GM11168 (cell line): ENCODE results near the gene MDH1B.
"Not testable (repeated sequence)": the region's sequence is repeated elsewhere in the genome, so short reads cannot be mapped to it uniquely, and the experiment has no call there.

Experiments used
- in situ Hi-C: fragments of 300-500 bp; cut with MboI; formaldehyde crosslinking; loops from one replicate; pipeline ENCODE4 v1.12.0; 2022; ENCODE audit warnings: low sequenced_read_pairs; ENCODE audit not compliant: unreplicated experiment

The MDH1B gene

DNA sequence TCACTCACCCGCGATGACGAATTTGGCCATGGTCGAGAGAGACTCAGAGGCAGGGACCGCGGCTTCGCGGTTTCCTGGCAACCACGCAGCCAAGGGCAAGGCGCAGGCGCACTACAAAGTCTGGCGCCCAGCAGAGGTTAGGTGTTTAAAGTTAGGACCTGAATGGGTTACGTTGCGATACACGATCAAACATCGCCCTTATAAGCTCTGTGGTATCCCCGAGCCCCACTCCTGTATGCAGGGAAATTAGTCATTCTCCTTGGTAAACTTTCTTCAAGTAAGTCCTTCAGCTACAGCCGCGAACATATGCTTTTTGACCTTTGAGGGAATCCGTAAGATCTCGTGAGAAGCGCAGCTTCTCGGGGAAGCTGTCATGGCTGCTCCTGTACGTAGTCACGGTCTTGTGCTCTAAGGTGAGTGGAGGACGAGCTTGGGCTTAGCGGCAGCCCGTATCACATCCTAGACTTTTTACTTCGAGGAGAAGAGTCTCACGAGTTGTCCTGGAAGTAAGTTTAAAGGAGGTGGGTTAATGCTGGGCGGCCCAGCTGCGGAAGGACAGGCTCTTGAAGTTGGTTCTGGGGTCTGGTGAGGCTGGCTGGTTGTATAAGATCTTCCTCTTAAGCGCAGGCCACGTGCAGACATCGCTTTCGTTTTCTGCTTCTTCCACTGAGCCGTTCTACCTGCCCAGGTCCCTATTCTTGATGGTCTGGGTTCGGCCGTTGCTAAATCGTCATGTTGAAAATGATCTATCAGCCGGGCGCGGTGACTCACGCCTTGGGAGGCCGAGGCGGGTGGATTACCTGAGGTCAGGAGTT lies at the start of gene MDH1B, which contains the start of gene FASTKD2:
MDH1B (minus strand) TSS at position 87 of the 815 bp plus-strand sequence; CDS start at position 30, 57 bp downstream.
FASTKD2 (plus strand) TSS at position 365 of the 815 bp plus-strand sequence. CDS start 1,088 bp downstream, outside the sequence.
- in situ Hi-C loops: no loop called here

DNA sequence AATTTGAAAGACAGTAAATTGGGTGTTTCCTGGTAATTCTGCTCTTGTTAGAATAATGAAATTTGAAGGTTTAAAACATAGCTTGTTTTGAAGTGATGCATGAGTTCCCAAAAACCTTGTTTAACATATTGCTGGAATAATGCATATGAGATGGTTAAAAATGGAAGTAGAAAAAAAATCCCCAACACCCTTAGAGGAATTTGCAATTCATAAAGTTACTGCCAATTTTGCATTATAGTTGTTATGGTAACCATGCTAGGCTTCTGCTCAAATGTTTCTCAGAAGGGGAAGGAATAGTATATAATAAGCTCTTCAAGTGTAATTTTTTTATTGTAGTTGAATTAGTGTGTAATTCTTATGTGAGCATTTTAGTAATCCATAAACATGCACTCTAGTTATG lies 49.4 kb upstream of the MDH1B start:
- in situ Hi-C loops: no loop called here

DNA sequence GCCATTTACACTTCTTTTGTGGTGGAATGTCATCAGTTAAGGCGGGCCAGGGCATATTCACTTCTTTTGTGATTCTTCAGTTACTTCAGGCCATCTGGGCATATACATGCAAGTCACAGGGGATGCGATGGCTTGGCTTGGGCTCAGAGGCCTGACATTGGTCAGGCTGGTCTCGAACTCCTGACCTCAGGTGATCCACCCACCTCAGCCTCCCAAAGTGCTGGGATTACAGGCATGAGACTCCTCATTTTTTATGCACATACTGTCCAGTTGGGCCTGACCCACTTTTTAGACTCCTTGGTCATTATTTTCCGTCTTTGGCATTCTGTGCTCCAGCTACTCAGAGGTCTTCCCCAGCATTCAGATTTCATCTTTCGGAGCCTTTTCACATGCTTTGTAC lies 47.3 kb upstream of the MDH1B start:
- in situ Hi-C loops: not testable (repeated sequence)

DNA sequence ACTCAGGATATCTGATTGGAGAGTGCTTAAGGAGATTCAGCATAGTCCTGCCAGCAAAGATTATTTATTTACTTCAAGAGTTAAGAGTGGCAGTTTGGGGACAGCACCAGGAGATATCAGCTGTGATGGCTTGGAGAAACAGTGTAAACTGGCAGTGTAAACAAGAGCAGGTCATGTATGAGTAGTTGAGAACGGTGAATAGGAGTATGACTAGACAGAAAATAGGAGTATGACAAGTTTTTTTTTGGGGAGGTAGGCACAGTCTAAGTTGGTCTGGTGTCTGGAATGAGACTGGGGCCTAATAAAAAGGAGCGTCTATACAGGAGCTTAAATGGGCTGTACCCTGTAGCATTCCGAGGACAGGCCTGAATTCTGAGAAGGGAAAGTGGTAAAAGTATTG lies 42.5 kb upstream of the MDH1B start:
- in situ Hi-C loops: not testable (repeated sequence)

DNA sequence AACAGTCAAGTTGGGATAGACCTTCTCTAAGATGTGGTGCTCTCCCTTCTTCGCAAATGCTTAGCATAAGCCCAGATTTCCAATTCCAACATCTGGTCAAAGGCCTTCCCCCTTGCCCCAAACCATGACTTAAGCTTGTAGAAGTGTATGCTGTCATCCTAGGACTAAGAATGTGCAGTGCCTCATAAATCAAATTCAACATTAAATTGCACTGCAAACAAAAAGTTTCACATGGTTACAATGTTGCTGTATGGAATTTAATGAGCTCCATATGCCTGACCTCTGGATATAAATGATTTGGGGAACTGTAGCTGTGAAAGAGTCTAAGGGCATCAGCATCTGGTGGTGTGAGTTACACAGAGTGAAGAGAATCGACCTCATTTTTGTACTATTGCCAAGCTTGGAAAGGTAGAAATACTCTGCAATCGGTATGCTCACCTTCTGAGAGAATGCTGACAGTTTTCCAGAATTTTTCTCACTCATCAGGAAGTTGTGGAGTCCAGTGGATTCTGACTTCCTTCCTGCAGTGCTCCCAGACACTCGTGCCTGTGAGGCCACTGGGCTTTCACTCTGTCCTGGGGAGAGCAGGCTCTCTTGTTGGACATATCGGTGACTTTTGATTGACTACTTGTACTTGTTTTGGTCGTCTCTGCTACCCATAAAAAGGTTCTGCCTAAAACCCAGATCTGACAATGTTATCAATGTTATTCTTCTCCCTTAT lies 40.9 kb upstream of the MDH1B start:
- in situ Hi-C loops: no loop called here

DNA sequence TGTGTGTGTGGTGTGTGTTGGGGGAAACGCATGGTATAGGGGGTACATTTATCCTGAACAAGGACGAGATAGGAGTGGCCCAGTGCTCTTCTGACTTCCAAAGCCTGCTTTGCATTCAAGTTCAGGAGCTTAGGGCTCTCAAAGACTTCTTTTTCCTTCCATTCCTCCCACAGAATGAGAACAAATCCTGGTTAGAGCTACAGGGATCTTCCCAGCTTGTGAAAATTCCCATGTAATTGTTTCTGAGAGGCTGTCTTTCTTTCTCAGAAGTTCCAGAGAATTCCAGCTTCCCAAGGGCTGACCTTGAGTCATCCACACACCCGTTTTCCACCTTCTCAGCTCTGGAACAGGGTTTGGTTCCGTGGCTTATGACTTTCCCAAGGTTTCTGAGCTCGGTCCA lies 39.2 kb upstream of the MDH1B start:
- in situ Hi-C loops: loop anchor here (5.0 kb wide), 1 partner anchor 668 kb away; no protein-coding TSS in a partner anchor

DNA sequence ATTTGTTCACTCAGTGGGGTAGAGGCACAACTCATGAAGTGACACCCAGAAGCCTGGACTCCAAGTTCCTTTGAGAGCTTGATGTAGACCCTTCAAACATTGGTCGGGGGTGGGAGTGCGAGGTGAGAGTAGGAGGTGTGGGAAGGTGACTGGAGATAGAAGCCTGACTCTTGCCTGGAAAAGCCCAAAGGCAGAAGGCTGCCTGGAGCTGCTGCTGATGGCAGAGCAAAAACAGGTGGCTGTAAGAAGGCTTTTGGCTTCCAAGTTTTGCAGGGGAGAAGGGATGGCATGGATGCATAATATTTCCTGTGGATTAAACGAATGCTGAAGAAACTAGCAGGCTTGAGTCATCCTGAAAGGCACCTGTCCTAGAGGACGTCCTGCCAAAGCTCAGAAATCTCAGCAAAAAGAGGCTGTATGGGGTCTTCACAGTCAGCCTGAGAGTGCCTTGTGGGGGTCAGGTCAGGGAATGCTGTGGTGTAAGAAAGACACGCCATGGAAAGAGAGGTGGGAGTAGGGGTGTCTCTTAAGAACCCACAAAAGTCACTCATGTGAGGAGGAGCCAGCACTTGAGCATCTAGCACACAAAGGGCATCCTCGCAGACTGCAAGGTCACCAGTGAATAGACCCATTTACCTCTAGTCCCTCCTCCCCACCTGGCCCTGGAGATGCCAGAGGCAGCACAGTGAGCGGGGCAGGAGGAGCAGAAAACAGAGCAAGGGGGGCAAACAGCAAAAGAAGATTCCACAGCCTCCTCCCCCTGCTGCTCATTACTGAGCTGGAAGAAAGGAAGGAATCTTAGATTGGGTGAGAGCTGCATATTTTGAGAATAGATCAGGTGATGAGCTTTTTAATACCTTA lies 37.8 kb upstream of the MDH1B start:
- in situ Hi-C loops: loop anchor here (5.0 kb wide), 1 partner anchor 669 kb away; no protein-coding TSS in a partner anchor

DNA sequence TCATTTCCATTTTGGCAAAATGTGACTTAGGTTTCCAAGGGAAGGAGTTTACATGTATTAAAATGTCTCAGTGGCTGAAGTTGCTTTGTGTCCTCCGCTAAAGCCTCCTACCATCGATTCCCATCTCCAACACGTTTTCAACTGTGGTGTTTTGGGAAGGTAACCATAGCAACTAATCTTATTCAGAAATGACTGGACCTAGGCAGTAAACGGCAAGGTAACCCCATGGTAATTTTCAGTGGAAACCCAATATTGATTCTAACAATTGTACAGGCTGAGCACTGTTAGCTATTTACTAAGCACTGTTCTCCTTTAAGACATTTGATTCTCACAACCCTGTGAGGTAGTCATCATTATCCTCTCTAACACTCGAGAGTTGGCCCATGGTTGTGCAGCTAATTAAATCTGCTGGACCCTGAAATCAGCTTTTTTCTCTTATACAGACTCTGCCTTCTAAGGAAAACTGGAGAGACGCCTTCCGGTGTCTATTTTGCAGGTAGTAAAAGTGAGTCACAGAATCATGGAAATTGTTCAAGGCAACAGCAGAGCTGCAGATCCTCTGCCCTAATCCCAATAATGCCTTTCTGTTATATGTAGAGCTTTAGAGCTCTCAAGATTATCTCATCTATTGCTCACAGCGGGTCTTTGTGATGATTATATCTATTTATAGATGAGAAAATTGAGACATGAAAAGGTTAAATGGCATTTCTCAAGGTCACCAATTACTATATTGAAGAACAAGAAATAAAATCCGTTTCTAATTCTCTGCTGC lies 36.5 kb upstream of the MDH1B start:
- in situ Hi-C loops: loop anchor here (5.0 kb wide), 1 partner anchor 671 kb away; no protein-coding TSS in a partner anchor

DNA sequence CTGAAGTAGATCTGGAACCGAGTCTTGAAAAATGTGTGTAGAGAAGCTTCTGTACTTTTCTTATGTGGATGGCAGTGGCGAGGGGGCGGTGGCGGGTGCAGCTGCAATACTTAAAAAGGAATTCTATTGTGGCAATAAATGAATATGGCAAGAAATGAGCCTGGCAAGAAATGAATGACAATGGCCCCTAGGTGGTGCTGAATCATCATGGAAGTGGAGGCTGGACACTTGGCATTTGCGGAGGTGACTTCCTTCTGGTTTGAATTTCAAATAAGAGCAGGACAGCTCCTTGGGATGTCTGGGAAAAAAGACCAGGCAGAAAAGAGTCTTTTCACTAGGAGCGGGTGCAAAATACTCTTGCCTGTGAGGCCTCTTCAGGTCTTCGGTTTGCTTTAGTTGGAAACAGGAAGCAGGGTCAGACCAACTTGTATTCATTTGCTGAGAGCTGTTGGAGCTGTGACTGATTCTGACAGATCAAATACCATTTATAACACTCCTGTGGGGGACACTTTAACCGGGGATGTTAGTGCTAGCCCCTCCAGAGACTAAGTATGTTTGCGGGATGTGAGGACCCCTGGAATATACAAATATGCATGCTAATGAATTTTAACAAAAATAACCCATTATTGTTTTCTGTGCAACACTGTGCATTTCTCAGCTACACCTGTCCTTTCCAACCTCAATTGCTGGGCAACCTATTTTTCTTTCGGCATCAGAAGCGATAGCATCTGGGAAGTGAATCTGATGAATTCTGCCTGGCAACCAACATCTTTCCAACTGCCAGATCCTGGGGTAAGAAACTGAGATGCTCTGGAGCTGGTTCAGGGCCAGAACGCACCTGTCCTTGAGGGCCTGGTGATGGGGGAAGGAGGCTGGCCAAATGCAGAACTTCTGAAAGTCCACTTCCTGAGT lies 35.6 kb upstream of the MDH1B start:
- in situ Hi-C loops: loop anchor here (5.0 kb wide), 1 partner anchor 672 kb away; no protein-coding TSS in a partner anchor

DNA sequence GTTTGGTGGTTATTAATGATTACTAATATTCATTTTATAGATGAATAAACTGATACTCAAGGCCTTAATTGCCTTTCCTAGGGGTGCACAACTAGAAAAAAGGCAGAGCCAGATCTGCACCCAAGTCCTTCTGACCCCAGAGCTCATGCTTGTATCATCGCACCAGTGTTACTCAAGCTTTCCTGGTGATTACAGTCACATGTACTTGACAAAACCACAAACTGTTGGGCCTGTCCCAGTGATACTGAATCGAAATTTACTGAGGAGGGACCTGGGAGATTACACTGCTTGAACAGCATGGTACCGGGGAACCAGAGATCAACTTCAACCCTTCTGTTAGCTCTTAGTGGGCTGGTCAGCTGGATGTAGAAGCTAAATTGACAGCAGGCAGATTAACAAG lies 34.0 kb upstream of the MDH1B start:
- in situ Hi-C loops: no loop called here

DNA sequence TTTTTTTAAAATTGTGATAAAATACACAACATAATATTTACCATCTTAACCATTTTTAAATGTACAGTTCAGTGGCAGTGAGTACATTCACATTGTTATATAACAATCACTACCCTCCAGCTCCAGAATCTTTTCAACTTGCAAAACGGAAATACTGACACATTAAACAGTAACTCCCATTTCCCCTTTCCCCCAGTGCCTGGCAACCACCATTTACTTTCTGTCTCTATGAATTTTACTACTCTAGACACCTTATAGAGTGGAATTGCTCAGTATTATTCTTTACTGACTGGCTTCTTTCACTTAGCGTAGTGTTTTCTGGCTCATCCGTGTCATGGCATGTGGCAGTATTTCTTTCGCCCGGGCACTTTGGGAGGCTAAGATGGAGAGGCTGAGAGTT lies 32.9 kb upstream of the MDH1B start:
- in situ Hi-C loops: no loop called here

DNA sequence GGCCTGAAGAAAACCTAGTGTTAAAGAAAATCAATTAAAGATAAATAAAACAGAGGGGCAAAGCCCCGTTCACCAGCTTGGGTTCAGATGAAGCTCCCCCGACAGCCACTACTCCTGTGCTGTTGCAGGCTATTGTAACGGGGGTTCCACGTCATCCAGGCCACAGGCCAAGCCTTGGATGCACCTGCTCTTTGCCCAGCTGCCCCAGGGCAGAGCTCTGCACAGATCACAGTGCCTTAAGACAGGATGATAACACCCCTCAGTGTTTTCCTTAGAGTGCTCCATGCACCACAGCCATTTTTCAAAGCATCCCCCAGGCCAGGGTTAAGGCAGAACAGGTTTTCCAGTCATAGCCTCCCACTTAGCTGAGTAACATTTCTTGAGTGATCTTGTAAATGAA lies 32.2 kb upstream of the MDH1B start:
- in situ Hi-C loops: no loop called here

DNA sequence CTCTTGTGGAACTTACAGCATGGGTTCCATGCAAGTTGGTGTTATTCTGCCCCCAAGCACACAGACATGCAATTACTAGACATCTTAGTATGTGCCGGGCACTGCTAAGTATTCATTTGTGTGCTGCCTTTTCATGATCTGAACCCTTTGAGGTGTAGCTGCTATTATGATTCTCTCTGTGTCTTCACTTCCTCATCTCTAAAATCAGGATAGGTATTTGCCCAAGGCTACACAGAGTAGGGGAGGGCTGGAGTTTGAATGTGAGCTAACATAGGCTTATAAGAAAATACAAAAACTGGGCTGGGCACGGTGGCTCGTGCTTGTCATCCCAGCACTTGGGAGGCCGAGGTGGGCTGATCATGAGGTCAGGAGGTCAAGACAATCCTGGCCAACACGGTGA lies 27.5 kb upstream of the MDH1B start:
- in situ Hi-C loops: no loop called here

DNA sequence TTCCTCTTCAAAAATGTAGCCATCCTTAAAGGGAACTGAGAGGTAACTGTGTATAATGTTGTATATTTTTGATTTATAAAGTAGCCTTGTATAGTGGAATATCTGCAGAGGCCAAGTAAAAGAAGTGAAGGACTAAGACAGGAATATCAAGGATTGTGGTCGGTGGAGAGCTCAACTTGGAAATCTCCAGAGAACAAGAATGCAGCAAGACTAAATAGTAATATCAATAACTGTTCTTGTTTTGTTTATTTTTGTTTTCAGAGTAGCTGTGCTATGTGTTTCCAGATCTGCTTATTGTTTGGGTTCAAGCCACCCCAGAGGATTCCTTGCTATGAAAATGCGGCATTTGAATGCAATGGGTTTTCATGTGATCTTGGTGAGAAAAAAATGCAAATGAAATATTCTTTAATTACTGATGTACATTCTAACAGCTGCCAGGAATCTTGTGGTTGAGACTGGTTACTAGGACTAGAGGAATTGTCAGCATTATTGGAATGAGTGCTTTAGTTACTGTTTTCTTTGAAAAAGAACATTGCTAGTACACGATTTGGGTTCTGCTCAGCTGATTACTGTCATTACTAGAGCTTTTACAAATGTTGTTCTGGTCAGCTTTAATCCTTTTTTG lies 25.3 kb upstream of the MDH1B start:
- in situ Hi-C loops: no loop called here

DNA sequence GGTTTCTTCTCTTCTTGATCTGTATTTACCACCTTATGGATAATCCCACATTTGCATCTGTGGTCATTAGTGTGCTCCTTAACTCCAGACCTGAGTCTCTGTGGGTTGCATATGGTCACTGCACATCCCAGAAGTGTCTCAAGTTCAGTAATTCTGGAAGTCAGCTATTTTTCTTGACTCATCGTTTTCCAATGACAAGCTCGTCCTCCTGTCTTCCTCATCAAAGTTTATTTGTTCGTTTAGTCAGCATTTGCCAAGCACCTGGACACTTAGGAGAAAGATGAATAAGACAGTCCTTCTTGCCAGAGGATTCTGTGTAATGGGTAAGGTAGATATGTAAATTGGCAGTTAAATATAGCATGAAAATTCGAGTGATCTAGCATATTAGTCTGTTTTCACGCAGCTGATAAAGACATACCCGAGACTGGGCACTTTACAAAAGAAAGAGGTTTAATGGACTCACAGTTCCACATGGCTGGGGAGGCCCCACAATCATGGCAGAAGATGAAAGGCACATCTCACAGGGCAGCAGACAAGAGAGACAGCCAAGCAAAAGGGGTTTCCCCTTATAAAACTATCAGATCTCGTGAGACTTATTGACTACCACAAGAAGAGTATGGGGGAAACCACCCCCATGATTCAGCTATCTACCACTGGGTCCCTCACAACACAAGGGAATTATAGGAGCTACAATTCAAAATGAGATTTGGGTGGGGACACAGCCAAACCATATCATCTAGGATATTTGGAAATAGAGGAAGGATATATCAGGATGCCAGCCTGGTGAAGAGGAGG lies 19.6 kb upstream of the MDH1B start:
- in situ Hi-C loops: loop anchor here (5.0 kb wide), 1 partner anchor 92 kb away; no protein-coding TSS in a partner anchor

DNA sequence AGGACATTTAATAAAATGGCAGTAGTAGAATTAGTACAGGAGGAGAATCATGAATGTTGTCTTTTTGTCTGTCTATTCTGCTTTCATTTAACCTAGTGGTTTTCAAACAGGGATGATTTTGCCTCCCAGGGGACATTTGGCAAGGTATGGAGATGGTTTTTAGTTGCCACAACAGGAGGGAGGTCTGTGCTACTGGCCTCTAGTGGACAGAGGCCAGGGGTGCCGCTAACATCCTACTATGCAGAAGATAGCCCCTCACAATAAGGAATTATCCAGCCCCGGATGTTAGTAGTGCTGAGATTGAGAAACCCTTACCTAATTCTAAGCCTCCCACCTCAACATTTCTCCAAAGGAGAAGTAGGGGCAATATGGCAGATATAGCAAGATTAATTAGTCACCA lies 18.6 kb upstream of the MDH1B start:
- in situ Hi-C loops: no loop called here

DNA sequence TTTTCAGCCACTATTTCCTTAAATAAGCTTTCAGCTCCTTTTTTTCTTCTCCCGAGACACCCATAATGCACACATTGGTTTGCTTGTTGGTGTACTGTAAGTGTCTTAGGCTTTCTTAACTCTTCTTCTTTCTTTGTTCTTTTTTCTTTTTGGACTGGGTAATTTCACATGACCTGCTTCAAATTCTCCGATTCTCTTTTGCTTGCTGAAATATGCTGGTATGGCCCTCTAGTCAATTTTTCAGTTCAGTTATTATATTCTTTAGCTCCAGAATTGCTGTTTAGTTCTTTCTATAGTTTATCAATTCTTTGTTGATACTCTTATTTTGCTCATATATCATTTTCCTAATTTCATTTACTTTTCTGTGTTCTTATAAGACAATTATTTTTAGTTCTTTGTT lies 15.5 kb upstream of the MDH1B start:
- in situ Hi-C loops: no loop called here
